PC-9 (cell line): Measurements from ENCODE around the gene SLAIN2.
A peak's percentile ranks its signal among the peaks of the same experiment; 100 is the strongest.

Source experiments
- EZH2 ChIP-seq: fragments of 200-600 bp; sonication (generic); IDR thresholded peaks from 2 replicates; pipeline ENCODE4 v1.8.0; 2017; ENCODE audit warnings: antibody characterized with exemption, low read depth
- TF ChIP-seq, protein P1 (sequence below): fragments of 200-600 bp; sonication (generic); conservative IDR thresholded peaks from 2 replicates; pipeline ENCODE4 v1.6.1; 2017; ENCODE audit warnings: mixed run types, antibody characterized with exemption, mild to moderate bottlenecking, moderate library complexity

DNA sequence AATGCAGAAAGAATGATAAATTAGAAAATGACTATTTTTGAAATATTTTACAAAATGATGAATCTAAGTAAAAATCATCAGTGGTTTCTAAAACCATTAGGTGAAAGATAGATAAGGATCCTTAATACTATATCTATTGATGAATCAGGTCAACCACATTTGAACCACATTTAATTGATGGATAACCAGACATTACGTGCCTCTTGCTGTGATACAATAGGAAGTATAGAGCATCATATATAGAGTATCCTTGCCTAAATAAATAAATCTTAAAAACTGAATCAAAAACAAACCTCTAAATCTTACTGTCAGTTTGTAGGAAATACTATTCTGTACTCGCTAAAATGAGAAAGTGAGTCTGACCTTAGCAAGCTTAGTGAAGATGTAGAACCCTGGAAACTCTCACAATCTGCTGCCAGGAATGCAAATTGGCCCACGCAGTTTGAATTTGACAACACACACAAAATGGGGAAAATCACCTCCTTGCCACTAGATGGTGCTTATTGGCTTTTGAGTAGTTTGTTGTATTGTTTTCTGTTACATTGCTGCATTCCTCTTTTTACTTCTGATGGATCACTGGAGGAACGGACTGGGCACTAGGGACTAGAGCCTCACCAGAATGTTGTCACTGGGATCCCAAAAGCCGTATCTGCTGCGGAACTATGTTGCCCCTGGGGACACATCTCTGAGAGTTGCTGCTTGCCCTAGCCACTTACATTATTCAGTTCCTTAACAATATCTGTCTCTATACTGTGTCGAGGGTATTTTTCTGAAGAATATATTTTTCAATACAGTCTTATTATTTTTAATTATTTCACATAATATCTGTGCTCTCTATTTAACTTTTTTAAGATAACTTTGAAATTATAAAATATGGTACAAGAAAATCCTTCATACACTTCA is 25.4 kb upstream of the SLAIN2 start:
- TF ChIP-seq EZH2 = no peak
- TF ChIP-seq, protein P1, sequence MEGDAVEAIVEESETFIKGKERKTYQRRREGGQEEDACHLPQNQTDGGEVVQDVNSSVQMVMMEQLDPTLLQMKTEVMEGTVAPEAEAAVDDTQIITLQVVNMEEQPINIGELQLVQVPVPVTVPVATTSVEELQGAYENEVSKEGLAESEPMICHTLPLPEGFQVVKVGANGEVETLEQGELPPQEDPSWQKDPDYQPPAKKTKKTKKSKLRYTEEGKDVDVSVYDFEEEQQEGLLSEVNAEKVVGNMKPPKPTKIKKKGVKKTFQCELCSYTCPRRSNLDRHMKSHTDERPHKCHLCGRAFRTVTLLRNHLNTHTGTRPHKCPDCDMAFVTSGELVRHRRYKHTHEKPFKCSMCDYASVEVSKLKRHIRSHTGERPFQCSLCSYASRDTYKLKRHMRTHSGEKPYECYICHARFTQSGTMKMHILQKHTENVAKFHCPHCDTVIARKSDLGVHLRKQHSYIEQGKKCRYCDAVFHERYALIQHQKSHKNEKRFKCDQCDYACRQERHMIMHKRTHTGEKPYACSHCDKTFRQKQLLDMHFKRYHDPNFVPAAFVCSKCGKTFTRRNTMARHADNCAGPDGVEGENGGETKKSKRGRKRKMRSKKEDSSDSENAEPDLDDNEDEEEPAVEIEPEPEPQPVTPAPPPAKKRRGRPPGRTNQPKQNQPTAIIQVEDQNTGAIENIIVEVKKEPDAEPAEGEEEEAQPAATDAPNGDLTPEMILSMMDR = peak; percentile 77
